GM19328 (cell line): ENCODE results near the gene MCFD2.

Experiments
- ATAC-seq: cut with Tn5 transposase; IDR thresholded peaks from one replicate; pipeline ENCODE4 v1.9.1; 2021; ENCODE audit warnings: mild to moderate bottlenecking, moderate library complexity; ENCODE audit not compliant: unreplicated experiment

The MCFD2 gene

GRCh38 chr2:46852598-46852997 lies 63.0 kb downstream of the MCFD2 start:
- no peak for ATAC-seq

DNA sequence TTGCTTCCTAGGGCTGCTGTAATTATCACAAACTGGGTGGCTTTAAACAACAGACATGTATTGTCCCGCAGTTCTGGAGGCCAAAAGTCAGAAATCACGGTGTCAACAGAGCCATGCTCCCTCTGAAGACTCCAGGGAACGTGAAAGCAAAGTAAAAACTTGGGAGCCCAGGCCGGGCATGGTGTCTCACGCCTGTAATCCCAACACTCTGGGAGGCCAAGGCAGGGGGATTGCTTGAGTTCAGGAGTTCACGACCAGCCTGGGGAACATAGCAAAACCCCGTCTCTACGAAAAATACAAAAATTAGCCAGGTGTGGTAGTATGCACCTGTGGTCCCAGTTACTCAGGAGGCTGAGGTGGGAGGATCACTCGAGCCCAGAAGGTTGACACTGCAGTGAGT lies 63.5 kb downstream of the MCFD2 start:
- ATAC-seq, result no peak
